T1000 (cell line): ENCODE data around the gene SLC2A13.

Experiments
- DNase-seq: peaks from one replicate; lab custom pipeline; 2025; ENCODE audit warnings: mixed read lengths; lab: John Stamatoyannopoulos, UW

The SLC2A13 gene

DNA sequence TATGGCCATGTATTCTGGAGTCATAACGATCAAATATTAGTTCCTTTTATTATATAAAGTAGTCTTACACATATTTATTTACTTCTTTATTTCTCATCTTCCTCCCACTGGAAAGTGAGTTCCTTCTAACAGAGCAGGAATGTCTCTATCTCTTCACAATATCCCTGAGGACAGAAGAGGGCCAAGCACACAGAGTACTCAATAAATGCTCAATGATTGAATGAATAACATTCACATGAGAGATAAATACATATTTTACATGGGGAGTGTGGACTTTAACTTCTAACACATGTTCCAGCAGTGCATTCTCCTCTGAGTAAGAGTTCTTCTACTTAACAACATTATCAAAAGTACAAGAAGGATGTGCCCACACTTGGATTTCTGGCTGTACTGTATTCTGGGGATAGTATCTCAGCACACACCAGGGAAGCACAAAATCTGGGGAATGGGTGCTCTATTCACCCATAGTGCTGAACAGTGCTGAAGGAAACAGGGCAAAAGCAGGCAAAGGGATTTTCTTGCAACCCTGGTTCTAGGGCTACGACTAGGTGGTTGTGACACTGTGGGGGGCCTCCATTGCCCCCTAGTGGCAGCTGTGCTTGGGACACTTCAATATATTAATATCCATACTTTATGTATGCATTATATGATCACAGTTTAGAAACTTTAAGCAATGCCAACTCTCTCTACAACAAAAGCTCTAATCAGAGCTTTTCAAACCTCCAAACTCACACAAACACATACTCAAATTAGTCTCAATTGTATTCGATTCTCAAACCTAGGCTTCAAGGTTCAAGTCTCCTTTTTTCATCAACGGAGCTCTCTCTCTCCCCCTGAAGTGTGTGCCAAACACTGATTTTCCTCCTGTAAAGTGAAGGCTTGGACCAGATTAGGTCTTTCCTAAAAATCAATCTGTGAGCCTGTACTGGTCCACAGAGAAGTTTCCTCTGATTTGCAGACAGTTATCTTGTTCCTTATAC is 115.5 kb downstream of the SLC2A13 start:
- DNase-seq: no peak

DNA sequence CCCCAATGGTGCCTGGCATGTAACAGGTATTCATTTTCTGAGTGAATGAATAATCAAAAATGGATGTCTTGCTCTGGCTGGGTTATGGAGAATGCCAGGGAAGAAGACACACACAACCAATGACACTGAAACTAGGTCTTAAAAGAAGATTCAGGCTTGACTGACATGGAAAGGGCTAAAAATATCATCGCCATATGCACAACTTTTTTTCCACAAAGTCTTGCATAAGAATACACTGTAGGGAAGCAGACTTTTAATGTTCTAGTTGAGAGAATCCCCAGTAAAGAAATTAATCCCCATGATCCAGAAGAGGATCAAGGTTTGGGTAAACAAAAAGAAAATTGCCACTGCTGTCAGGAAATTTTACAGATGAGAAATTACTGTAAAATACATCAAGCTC is 116.4 kb downstream of the SLC2A13 start:
- no peak for DNase-seq

DNA sequence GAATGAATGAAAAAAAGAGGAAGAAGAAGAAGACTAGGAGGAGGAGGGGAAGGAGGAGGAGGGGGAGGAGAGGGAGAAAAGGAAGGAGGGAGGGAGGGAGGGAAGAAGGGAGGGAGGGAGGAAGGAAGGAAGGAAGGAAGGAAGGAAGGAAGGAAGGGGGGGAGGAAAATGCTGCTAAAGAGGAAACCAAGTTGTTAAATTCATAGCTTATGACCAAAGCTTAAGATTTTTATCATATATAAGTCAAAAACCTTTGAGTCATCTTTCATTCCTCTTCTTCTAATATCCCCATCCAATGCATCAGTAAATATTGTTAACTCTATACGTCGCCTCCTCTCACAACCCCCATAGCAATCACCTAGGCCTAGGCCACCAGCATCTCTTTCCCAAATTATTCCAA is 117.3 kb downstream of the SLC2A13 start:
- no peak for DNase-seq

DNA sequence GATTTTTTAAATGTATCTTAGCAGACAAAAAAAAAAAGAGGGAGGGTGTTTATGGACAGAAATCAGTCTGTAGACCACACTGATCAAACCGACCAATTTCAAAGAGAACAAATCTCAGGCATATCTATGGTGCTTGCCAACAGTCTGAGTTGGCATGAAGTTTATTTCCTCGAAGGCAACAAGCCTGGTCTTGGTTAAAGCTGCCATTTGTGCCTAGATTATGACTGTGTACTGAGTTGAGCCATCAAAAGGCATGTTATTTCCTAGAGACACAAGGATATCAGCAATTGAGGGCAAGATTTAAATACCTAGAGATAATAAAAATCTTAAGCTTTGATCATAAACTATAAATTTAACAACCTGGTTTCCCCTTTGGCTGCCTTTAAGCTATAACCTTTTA is 119.2 kb downstream of the SLC2A13 start:
- DNase-seq: no peak

DNA sequence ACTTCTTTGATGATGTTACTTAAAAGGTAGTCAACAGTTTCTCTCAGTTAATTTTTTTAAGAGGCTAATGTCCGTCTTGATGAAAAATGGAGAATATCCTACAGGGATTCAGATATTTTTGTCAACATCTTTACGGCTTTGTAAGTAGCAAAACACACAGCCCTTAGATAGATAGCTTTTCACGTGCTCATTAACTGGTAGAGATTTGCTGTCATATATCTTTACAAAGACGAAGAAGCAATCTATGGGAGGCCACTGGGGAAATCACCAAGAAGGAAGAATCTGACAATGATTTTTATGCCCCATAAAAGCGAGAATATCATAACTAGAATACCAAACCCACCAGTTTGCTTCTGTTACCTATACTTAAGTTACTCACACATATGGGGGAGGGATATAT is 121.2 kb downstream of the SLC2A13 start:
- no peak for DNase-seq

DNA sequence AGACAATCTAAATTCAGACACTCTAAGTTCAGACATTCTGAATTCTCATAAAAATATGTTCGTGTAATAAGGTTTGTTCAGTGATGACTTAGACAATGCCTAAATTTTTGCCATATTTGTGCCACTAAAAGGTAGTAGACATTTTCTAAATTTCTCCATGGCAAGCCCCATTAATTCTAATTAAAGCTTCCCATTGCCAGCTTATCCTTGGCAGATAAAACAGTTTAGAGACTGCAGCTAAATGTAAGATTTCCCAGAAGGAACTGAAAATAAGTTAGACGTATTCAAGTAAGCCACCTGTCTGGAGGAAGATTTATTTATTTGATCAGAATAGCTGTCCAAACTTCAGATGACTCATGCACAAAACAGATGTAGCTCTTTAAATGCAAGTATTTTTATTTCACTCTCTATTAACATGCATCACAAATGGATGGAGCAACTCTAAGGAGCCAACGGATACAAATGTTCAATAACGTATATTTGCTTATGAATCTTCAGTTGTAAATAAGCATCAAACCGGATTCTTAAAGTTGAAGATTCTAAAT is 130.4 kb downstream of the SLC2A13 start:
- DNase-seq: no peak

DNA sequence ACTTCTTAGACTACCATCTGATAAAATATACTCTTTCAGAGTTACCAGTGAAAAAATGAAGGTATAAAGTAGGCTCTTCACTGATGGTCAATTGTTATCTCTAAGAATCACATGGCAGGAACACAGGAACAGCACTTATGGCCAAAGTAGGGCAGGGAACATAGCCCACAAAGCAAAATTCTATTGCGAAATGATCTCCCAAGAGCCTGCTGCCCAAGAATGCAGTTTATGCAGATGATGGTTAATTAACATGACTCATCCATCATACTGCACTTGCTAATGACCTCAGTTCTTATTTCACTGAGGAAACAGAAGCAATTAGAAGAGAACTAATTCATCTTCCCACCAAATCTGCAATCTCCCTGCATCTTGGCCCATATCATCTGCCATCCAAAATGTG is 133.8 kb downstream of the SLC2A13 start:
- no peak for DNase-seq

DNA sequence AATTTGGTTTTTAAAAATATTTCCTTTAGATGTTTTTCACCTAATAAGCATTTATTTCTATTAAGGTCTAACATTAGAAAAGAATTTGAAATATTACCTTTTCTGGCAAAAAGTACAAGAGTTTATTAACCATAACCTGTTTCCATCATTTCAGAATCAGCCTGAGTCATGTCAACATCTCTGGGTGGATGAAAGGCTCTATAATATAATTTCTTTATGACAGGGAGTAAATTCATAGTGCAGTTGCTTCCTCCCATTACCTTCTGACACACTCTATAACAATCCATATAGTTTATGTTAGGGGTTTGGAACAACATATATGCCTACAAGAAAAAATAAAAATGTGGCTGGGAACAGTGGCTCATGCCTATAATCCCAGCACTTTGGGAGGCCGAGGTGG is 134.5 kb downstream of the SLC2A13 start:
- no peak for DNase-seq

DNA sequence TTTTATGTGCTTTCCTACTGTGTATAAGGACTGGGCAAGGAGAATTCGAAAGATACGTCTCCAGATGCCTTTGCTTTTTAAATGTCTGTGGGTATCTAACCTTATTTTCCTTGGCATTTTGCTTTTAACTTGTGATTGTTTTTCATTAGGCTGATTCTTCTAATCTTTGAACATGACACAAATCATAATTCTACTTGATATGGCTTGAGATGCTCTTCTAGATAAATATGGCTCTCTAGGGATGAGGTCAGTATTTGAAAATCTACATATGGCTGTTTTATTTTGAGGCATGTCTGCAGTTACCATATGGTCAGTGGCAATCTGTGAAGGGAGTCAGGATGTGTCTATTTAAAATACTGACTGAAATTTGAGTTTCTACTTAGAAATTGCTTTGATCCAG is 139.2 kb downstream of the SLC2A13 start:
- no peak for DNase-seq

DNA sequence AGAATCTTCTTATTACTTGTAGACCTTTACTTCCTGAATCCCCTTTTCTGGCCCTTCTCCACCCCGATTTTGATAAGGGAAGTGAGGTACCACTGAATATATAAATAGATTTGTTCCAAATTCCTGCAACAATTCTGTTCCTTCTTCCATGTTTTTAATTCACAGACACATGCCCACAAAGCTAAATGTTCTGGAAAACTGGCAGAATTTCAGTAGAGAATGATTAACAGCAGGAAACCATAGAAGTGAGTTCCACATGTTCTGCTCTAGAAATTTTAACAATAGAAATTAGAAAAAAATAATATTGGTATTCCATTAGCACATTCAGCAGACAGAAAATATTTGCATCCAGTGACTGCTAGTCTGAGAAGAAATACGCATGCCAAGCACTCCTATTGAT is 139.6 kb downstream of the SLC2A13 start:
- no peak for DNase-seq

DNA sequence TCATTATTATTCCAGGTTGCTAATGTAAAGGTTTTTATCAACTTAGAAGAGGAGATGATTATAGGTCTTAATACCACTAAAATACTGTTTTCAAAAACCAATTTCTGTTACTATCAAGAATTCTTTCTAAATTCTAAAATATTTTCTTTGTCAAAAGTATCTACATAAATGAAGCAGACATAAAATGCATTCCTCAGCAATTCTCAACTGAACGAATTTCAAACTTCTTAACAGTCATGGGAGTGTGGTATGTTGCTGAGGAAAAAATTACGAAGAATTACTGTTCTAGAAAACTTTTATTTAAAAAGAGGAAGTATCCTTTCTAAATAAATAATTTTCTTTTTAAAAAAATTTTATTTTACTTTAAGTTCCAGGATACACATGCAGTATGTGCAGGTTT is 146.4 kb downstream of the SLC2A13 start:
- DNase-seq: no peak

DNA sequence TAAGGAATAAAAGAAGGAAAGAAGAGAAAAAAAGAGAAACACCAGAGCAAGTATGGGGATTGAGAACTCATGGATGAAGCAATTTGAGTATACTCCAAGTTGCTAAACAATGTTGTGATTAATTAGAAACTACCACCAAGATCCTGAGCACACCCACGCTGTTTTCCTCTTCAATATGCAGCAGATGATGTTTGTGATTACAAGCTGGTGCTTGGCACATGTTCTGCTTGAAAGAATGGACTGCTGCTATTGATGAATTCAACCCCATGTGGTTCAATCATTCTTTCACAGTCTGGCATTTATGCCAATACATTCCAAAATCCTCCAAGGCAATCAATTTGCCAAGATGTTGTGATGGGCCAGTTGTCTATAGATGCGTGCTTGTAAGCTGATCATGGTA is 146.8 kb downstream of the SLC2A13 start:
- DNase-seq: no peak

DNA sequence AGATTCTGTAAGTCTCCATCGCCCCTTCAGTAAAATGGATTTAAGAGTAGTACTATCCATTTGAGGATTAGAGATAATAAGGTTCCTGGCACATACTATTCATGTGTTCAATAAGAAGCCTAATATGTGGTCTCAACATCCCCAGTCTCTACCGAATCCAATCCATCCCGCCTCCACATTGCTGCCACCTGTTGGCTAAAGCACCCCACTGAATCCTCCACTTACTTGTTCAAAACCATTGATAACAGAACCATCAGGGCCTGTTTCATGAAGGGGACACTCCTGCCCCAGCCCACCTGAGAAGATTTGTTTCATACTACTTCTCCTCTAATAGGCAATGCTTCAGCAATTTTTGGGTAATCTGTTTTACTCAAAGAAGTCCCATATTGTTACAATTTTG is 147.5 kb downstream of the SLC2A13 start:
- DNase-seq: no peak

DNA sequence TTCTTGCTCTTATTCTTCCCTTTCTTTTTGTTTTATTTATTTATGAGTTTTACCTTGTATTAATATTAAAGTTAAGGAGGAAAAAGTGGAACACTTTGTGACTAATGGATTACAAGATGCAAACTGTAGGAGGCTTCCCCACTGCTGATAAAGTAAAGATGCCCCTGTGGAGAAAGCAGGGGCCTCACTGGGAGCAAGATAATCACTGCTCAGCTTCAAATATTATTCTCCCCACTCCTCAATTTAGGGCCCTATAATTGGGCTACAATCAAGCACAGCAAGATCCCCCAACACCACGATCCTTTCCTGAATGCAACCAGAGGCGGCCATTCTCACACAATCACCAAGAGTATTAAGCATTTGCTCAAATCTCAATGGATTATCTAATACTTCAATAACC is 149.2 kb downstream of the SLC2A13 start:
- DNase-seq: no peak

DNA sequence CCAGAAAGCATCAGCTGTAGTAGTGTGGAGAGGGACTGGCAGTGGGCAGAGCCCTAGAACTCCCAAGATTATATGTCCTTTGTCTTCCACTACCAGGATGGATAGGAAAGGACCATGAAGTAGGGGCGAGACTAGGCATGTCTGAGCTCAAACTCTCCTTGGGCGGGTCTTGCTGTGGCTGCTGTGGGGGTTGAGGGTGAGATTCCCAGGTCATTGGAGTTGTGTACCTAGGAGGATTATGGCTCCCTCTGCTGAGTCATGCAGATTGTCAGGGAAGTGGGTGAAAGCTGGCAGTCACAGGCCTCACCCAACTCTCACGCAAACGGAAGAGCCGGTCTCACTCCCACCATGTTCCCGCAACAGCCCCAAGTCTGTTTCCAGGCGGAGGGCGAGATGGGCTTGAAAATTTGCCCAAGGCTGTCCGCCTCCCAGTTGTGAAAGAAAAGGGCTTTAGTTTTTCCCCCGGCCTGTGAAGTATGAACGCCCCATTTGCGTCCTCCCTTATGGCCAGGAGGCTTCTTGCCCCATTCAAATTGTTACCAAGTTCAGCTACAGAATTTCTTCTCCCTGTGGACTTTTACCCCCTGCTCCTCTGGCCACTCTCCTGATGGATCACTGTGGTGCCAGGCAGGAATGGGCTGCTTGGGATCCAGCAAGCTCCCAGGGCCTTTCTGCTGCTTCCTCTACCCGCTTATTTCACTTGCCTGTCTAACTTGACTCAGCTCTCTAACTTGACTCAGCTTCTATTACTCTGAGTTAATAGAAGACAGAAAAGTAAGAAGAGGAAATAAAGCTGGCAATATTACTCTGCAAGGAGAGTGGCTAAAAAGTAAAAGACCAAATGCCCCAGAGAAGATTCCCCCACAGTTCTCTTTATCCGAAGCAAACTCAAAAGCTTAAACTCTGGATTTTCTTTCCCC is 159.3 kb downstream of the SLC2A13 start:
- DNase-seq: no peak

DNA sequence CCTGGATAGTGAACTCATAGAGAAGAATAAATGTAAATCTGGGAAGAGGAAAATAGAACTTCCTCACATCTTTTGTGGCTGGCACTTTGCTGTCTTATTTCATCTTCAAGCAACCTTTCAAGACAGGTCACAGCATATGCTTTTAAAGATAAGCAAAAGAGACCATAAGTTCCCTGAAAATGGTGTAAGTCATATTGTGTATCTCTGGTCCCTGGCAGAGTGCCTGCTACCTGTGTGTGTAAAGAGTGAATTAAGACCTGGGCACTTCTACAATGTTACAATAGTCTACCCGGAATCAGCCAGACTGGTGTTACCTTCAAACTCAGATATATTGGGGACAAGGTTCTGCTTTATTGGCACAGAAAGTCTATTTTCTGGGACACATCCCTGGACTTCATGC is 168.8 kb downstream of the SLC2A13 start:
- no peak for DNase-seq

DNA sequence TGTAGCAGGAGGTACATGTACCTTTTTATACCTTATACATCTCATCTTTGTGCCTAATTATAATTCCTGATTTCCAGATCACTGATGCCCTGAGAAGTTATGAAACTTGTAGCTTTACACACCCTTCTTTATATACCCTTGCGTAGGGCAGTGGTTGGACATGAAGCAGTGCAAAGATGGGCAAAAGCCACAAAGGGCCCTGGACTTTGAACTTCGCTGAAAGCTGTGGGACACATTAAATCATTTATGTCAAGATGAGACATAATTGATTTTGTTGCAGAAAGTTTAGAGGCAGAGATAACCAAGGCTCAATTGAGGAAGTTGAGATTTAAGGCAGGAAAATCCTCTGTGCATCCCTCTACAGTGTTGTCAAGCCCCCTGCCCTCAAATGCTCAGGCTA is 170.0 kb downstream of the SLC2A13 start:
- no peak for DNase-seq

DNA sequence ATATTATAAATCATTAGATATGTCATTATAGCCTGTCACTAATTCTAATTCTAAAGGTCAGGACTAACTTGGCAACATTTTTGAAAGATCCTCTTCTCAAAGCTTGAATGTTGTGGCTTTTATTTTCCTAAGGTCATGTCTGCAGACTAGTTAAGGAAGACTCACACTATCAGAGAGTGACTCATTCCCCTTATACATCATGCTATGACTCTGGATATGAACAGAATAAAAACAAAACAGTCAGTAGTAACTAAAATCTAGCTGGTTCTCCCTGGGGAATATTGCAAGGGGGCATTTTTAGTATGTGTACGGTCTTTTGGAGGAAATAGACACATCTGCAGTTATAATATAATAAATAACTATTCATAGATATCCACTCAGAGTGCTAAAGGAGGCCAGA is 170.6 kb downstream of the SLC2A13 start:
- DNase-seq: no peak

DNA sequence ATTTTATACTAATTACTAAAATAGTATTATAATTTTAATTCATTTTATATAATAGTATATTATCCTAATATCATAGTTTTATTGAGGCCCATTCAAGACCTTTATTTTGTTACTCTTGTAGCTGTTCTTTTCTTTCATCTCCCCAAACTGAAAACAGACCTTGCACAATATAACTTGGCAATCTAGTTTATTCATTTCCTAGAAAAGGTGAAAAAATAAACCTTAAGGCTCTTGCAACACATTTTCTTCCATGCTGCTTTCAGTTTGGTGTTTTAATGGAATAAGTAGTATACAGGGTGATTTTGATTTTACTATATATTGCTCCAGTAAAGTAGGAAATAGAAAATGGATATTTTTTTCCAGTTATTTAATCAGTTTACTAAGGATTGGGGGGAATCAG is 174.0 kb downstream of the SLC2A13 start:
- no peak for DNase-seq

DNA sequence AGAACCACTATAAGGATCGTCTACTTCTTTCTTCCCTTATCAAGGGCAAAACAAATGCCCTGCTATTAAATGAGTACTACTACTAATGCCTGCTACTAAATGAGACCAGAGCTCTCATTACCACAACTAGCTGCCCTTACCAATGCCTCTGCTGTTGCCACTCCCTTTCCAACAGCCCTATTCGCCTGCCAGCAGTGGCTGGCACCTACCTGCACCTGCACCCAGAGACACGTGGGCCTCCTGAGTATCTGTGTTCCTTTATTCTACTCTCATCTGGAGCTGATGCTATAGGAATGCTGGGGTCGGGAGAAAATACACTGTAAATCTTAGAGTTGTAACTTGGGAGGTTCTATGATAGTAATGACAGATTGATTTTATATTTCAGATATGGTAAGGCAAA is 174.7 kb downstream of the SLC2A13 start:
- no peak for DNase-seq

DNA sequence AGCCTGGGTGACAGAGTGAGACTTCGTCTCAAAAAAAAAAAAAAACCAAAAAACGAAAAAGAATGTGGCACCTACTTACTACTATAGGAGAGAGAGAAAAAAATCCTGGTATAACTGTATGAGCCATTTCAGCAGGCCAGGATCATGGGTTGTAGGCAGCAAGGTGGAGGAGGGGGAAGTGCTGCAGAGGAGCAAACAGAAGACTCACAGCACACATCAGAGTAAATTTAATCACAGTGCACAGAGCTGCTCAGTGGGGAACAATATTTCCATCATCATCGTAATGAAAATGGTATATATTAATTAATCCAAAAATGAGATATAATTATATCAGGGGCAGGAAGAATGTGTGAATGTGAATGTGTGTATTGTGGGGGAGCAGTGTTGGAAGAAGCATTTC is 175.8 kb downstream of the SLC2A13 start:
- DNase-seq: no peak

DNA sequence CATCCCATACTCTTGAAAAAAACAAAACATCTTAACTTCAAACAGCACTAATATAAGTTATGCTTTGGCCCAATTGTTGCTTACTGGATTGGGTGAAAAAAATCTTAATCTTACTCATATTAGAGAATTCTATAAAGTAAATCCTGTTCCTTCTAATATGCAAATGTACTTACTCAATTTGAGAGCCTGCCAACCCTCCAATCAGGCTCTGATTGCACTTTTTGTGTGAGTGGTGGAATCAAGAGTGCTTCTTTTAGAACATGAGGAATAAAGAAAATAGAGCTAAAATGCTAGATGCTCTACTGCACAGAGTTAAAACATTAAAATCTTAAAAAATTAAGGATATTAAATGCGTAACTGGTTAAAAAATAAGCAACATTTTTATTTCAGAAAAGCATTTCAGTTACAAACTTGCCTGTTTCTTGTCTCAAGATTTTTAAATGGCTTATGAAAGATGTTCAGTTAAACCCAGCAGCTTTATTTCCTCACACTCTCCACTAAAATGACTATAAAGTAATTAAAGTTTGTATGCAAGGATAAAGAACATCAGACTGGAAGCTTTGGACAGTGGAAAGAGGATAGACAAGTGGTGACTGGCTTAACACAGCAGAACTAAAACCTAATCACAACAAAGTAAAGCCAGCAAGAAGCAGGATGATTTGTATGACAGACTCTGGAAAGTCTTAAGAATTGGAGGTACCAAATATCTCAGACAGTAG is 177.5 kb downstream of the SLC2A13 start:
- no peak for DNase-seq
